KG1 (cell line): ENCODE data around the gene GPR17.

Experiments used
- DNase-seq: peaks from one replicate; lab custom pipeline; 2025; lab: John Stamatoyannopoulos, UW

The GPR17 gene

GRCh38 chr2:127641846-127642507, 4.0 kb upstream of the GPR17 start:
- peak; percentile 16 for DNase-seq

GRCh38 chr2:127642706-127643438, 3.1 kb upstream of the GPR17 start:
- DNase-seq: no peak

- no peak for DNase-seq
These were observed 2.4 kb upstream of the GPR17 start for GRCh38 chr2:127643439-127644065.

GRCh38 chr2:127644066-127645025, 1.6 kb upstream of the GPR17 start:
- DNase-seq: no peak

GRCh38 chr2:127645026-127645394, 943 bp upstream of the GPR17 start:
- no peak for DNase-seq

- DNase-seq: no peak
These were observed 711 bp downstream of the GPR17 start for GRCh38 chr2:127646487-127647241.

- no peak for DNase-seq
These were observed 1.6 kb downstream of the GPR17 start for GRCh38 chr2:127647242-127648190.

GRCh38 chr2:127648321-127648720, 2.4 kb downstream of the GPR17 start:
- DNase-seq: no peak

- no peak for DNase-seq
These were observed 3.2 kb downstream of the GPR17 start for GRCh38 chr2:127649100-127649611.

- DNase-seq: peak; percentile 86
These were observed 3.7 kb downstream of the GPR17 start for GRCh38 chr2:127649684-127650040.

GRCh38 chr2:127650041-127650784, 4.3 kb downstream of the GPR17 start:
- DNase-seq: no peak

GRCh38 chr2:127650785-127651380, 4.9 kb downstream of the GPR17 start:
- no peak for DNase-seq

- no peak for DNase-seq
These were observed 5.4 kb downstream of the GPR17 start for GRCh38 chr2:127651381-127651809.

GRCh38 chr2:127651971-127652550, 6.1 kb downstream of the GPR17 start:
- no peak for DNase-seq

GRCh38 chr2:127652786-127653357, 6.9 kb downstream of the GPR17 start:
- DNase-seq: no peak

- DNase-seq: no peak
These were observed 7.6 kb downstream of the GPR17 start for GRCh38 chr2:127653421-127654083.

GRCh38 chr2:127654084-127654837, 8.3 kb downstream of the GPR17 start:
- DNase-seq: no peak
